Activated CD8-positive, alpha-beta T cell treated with anti-CD3 and anti-CD28 coated beads for 36 hours (primary cell): Measurements from ENCODE around the gene ALDH1A3. TPM values are rescaled to one million over a fixed set of nuclear protein-coding genes. Genes with fewer than 3 reads are reported as not detected.

Source experiments
- ATAC-seq: fragments of 200-7000 bp; cut with Tn5 transposase; one replicate; pipeline ENCODE4 v1.10.0; 2021; ENCODE audit warnings: mild to moderate bottlenecking, moderate library complexity
- CTCF ChIA-PET: fragments of 350-600 bp; sonication (Branson Sonifier 250); formaldehyde crosslinking; loops from one replicate; lab custom pipeline; 2021; ENCODE audit warnings: antibody characterized with exemption; lab: Charles Lee
- POLR2A ChIA-PET: fragments of 350-600 bp; sonication (Branson Sonifier 250); formaldehyde crosslinking; loops from one replicate; lab custom pipeline; 2021; ENCODE audit warnings: antibody characterized with exemption; lab: Charles Lee
- DNase-seq: peaks from one replicate; pipeline ENCODE4 v3.0.0-alpha.2; 2020
- H3K27ac Mint-ChIP-seq: one replicate; pipeline ENCODE4 v1.8.0; 2021; ENCODE audit warnings: mild to moderate bottlenecking, mixed read lengths
- H3K27me3 Mint-ChIP-seq: one replicate; pipeline ENCODE4 v1.8.0; 2021; ENCODE audit warnings: mixed read lengths
- H3K36me3 Mint-ChIP-seq: one replicate; pipeline ENCODE4 v1.8.0; 2021; ENCODE audit warnings: low read depth, mixed read lengths
- H3K4me1 Mint-ChIP-seq: one replicate; pipeline ENCODE4 v1.8.0; 2021; ENCODE audit warnings: low read depth, mixed read lengths
- H3K4me3 Mint-ChIP-seq: one replicate; pipeline ENCODE4 v1.8.0; 2021; ENCODE audit warnings: mild to moderate bottlenecking, moderate library complexity, mixed read lengths
- H3K9me3 Mint-ChIP-seq: one replicate; pipeline ENCODE4 v1.8.0; 2021; ENCODE audit warnings: mixed read lengths
- CTCF ChIP-seq: fragments of 200-600 bp; IDR thresholded peaks from one replicate; pipeline ENCODE4 v1.8.0; 2022; ENCODE audit warnings: antibody characterized with exemption, mild to moderate bottlenecking
- intact Hi-C: fragments of 100-400 bp; cut with micrococcal nuclease; formaldehyde crosslinking; loops from one replicate; pipeline ENCODE4 v1.10.0; 2022
- total RNA-seq, 2 experiments: library from RNA; stranded (reverse); gene quantifications; one replicate each; pipeline ENCODE4 v1.2.3, GENCODE V29; 2021

Gene ALDH1A3
- total RNA-seq, 2 experiments from 2014 or later = not detected

- ChIA-PET CTCF (interaction anchor here (12.6 kb wide), 1 partner anchor 87 kb away, joined by 243 read pairs; no protein-coding TSS in a partner anchor), POLR2A (no interaction called here)
- ATAC-seq (no peak), DNase-seq (no peak)
- TF ChIP-seq CTCF = no peak
- Mint-ChIP-seq H3K27ac (no peak overlapping the region), H3K4me3 (peak overlapping the region; percentile 52), H3K36me3 (no peaks in the 10 kb centered on the region), H3K4me1 (peaks cover 15% of the 10 kb centered on the region), H3K9me3 (no peaks in the 10 kb centered on the region), H3K27me3 (peaks cover 50% of the 10 kb centered on the region)
- intact Hi-C loops = no loop called here
Measured at GRCh38 chr15:100922192-100923040, 42.8 kb downstream of the ALDH1A3 start.

- Mint-ChIP-seq H3K36me3 (no peaks in the 10 kb centered on the region), H3K9me3 (no peaks in the 10 kb centered on the region), H3K4me1 (peaks cover 15% of the 10 kb centered on the region), H3K4me3 (no peak overlapping the region), H3K27me3 (peaks cover 47% of the 10 kb centered on the region), H3K27ac (no peak overlapping the region)
- DNase-seq (no peak), ATAC-seq (no peak)
- no peak for TF ChIP-seq CTCF
- intact Hi-C loops = no loop called here
- CTCF ChIA-PET = interaction anchor here (1.0 to 12.6 kb wide), 2 partner anchors 50 to 86 kb away, joined by 3 to 243 read pairs; no protein-coding TSS in a partner anchor
- POLR2A ChIA-PET = no interaction called here
Measured at GRCh38 chr15:100923076-100923475, 43.4 kb downstream of the ALDH1A3 start.

- TF ChIP-seq CTCF = no peak
- H3K4me3 Mint-ChIP-seq = no peak overlapping the region
- ATAC-seq (no peak), DNase-seq (no peak)
- no peaks in the 10 kb centered on the region for H3K36me3 Mint-ChIP-seq
- H3K27ac Mint-ChIP-seq = no peak overlapping the region
- intact Hi-C loops = no loop called here
- ChIA-PET CTCF (interaction anchor here (1.0 to 12.6 kb wide), 2 partner anchors 51 to 85 kb away, joined by 3 to 243 read pairs; no protein-coding TSS in a partner anchor), POLR2A (interaction anchor here (0.6 kb wide), 1 partner anchor 84 kb away, joined by 3 read pairs; no protein-coding TSS in a partner anchor)
- peaks cover 9% of the 10 kb centered on the region for H3K4me1 Mint-ChIP-seq
- H3K27me3 Mint-ChIP-seq = peaks cover 39% of the 10 kb centered on the region
- no peaks in the 10 kb centered on the region for H3K9me3 Mint-ChIP-seq
Measured at GRCh38 chr15:100923902-100924301, 44.3 kb downstream of the ALDH1A3 start.

GRCh38 chr15:100924436-100924835, 44.8 kb downstream of the ALDH1A3 start:
- ChIA-PET CTCF (interaction anchor here (12.6 kb wide), 1 partner anchor 85 kb away, joined by 243 read pairs; no protein-coding TSS in a partner anchor), POLR2A (no interaction called here)
- Mint-ChIP-seq H3K36me3 (no peaks in the 10 kb centered on the region), H3K4me1 (peaks cover 9% of the 10 kb centered on the region), H3K4me3 (no peak overlapping the region), H3K27me3 (peaks cover 39% of the 10 kb centered on the region), H3K9me3 (no peaks in the 10 kb centered on the region), H3K27ac (no peak overlapping the region)
- intact Hi-C loops = no loop called here
- ATAC-seq (no peak), DNase-seq (no peak)
- no peak for TF ChIP-seq CTCF

- intact Hi-C loops = no loop called here
- ChIA-PET POLR2A (no interaction called here), CTCF (interaction anchor here (12.6 kb wide), 1 partner anchor 84 kb away, joined by 243 read pairs; no protein-coding TSS in a partner anchor)
- DNase-seq = no peak
- no peak for ATAC-seq
- H3K9me3 Mint-ChIP-seq = no peaks in the 10 kb centered on the region
- H3K36me3 Mint-ChIP-seq = no peaks in the 10 kb centered on the region
- no peak for TF ChIP-seq CTCF
- peaks cover 32% of the 10 kb centered on the region for H3K27me3 Mint-ChIP-seq
- peaks cover 9% of the 10 kb centered on the region for H3K4me1 Mint-ChIP-seq
- no peak overlapping the region for H3K4me3 Mint-ChIP-seq
- H3K27ac Mint-ChIP-seq = no peak overlapping the region
Measured at GRCh38 chr15:100925480-100925879, 45.8 kb downstream of the ALDH1A3 start.
